GM12878 (cell line): ENCODE measurements around the gene PRICKLE3. TPM values are rescaled to one million over a fixed set of nuclear protein-coding genes. Genes with fewer than 3 reads are reported as not detected.

Experiments
- CBX5 ChIP-seq: sonication (generic); IDR thresholded peaks from 2 replicates; pipeline ENCODE4 v1.6.1; 2016; ENCODE audit warnings: low read depth, moderate library complexity, mild to moderate bottlenecking, inconsistent platforms
- CEBPB ChIP-seq, 2 experiments: fragments of 150-350 bp in 1 of 2; IDR thresholded peaks; 2 replicates each; pipeline ENCODE4 v1.6.1; 2012 to 2014; ENCODE audit warnings: low read depth in 2 of 2, low read length in 2 of 2, borderline replicate concordance in 1 of 2, inconsistent platforms in 1 of 2
- CHD1 ChIP-seq: IDR thresholded peaks from 2 replicates; pipeline ENCODE4 v1.6.1; 2012; ENCODE audit warnings: low read depth, low read length, improper control_type of control experiment
- CREM ChIP-seq: IDR thresholded peaks from 2 replicates; pipeline ENCODE4 v1.6.1; 2014; ENCODE audit warnings: antibody characterized with exemption, low read depth
- HDAC2 ChIP-seq: fragments of 200-600 bp; sonication (generic); IDR thresholded peaks from 2 replicates; pipeline ENCODE4 v1.6.1; 2017
- HSF1 ChIP-seq: fragments of 150-350 bp; IDR thresholded peaks from 2 replicates; pipeline ENCODE4 v1.6.1; 2014; ENCODE audit warnings: mild to moderate bottlenecking, low read depth, low read length
- IRF3 ChIP-seq: fragments of 450-650 bp; IDR thresholded peaks from 2 replicates; pipeline ENCODE4 v1.6.1; 2014; ENCODE audit warnings: mild to moderate bottlenecking
- JUNB ChIP-seq: IDR thresholded peaks from 2 replicates; pipeline ENCODE4 v1.6.1; 2016; ENCODE audit warnings: antibody characterized with exemption, mild to moderate bottlenecking
- KDM1A ChIP-seq: fragments of 200-600 bp; sonication (generic); IDR thresholded peaks from 2 replicates; pipeline ENCODE4 v1.6.1; 2016; ENCODE audit warnings: borderline replicate concordance
- KLF5 ChIP-seq: fragments of 450-650 bp; IDR thresholded peaks from 2 replicates; pipeline ENCODE4 v1.6.1; 2014; ENCODE audit warnings: mild to moderate bottlenecking; ENCODE audit not compliant: partially characterized antibody
- MTA2 ChIP-seq: fragments of 450-650 bp; IDR thresholded peaks from 2 replicates; pipeline ENCODE4 v1.6.1; 2016; ENCODE audit warnings: low read depth, mild to moderate bottlenecking, moderate library complexity
- PAX8 ChIP-seq: fragments of 450-650 bp; IDR thresholded peaks from 2 replicates; pipeline ENCODE4 v1.6.1; 2017; ENCODE audit warnings: mild to moderate bottlenecking, moderate library complexity
- PKNOX1 ChIP-seq: fragments of 450-650 bp; IDR thresholded peaks from 2 replicates; pipeline ENCODE4 v1.6.1; 2016; ENCODE audit warnings: mild to moderate bottlenecking
- POLR2AphosphoS2 ChIP-seq: IDR thresholded peaks from 2 replicates; pipeline ENCODE4 v1.6.1; 2011; ENCODE audit warnings: low read depth, mild to moderate bottlenecking, low read length, improper control_type of control experiment, moderate library complexity
- PRDM15 ChIP-seq: fragments of 450-650 bp; formaldehyde crosslinking; IDR thresholded peaks from 2 replicates; pipeline ENCODE4 v1.4.0; 2020; ENCODE audit warnings: mild to moderate bottlenecking, moderate library complexity
- RELA ChIP-seq: fragments of 450-650 bp; IDR thresholded peaks from 2 replicates; pipeline ENCODE4 v1.8.0; 2014; ENCODE audit warnings: borderline replicate concordance; ENCODE audit not compliant: partially characterized antibody
- SMAD5 ChIP-seq: IDR thresholded peaks from 2 replicates; pipeline ENCODE4 v1.6.1; 2016; ENCODE audit warnings: antibody characterized with exemption, low read depth
- SREBF2 ChIP-seq: IDR thresholded peaks from 2 replicates; pipeline ENCODE4 v1.6.1; 2012; ENCODE audit warnings: mild to moderate bottlenecking, low read length
- SRF ChIP-seq, 2 experiments: IDR thresholded peaks; 2 replicates each; pipeline ENCODE4 v1.6.1; 2011; ENCODE audit warnings: low read depth in 2 of 2, low read length in 2 of 2, mild to moderate bottlenecking in 1 of 2, moderate library complexity in 1 of 2
- TBL1XR1 ChIP-seq: IDR thresholded peaks from 2 replicates; pipeline ENCODE4 v1.6.1; 2012; ENCODE audit warnings: low read depth, low read length, improper control_type of control experiment
- TCF3 ChIP-seq: IDR thresholded peaks from 2 replicates; pipeline ENCODE4 v1.6.1; 2012; ENCODE audit warnings: low read depth, mild to moderate bottlenecking, low read length, borderline replicate concordance; ENCODE audit not compliant: insufficient read depth
- ZNF24 ChIP-seq: fragments of 450-650 bp; IDR thresholded peaks from 2 replicates; pipeline ENCODE4 v1.6.1; 2017; ENCODE audit warnings: antibody characterized with exemption, mild to moderate bottlenecking
- ZNF384 ChIP-seq: IDR thresholded peaks from 2 replicates; pipeline ENCODE4 v1.6.1; 2012; ENCODE audit warnings: low read depth, mild to moderate bottlenecking, low read length, improper control_type of control experiment, borderline replicate concordance
- polyA plus RNA-seq, 11 experiments: library from polyadenylated mRNA; depleted of rRNA in 4 of 11; unstranded in 6 of 11; stranded (reverse) in 5 of 11; fragments of >200 nt; fragmentation: Nextera tagmentation in 4 of 11; fragmentation: Illumina TruSeq in 1 of 11; extraction: Ambion mirVana in 4 of 11; extraction: Trizol in 1 of 11; gene quantifications; 1 replicate in 1 of 11; 2 replicates in 10 of 11; pipeline versions ENCODE4 v1.2.1 to v1.2.3, GENCODE V29; 2011 to 2016; ENCODE audit warnings: inconsistent platforms in 2 of 11, missing spikeins in 2 of 11, low read depth in 1 of 11
- total RNA-seq, 4 experiments: library from RNA; depleted of rRNA in 3 of 4; stranded (reverse); fragments of >200 nt in 3 of 4; fragmentation: Illumina TruSeq in 1 of 4; extraction: Trizol in 1 of 4; gene quantifications; 2 replicates each; pipeline versions ENCODE4 v1.2.1 to v1.2.3, GENCODE V29; 2013 to 2021

Gene PRICKLE3
- total and polyA plus RNA-seq, 10 of the 15 experiments (the other 5 are each of a cell fraction or from before 2014, with no cell fraction given), result 0.69 to 17.4 (median 7.6) TPM

- TF ChIP-seq CEBPB (IDR thresholded peaks at IDR 0.05; ENCODE audit: borderline replicate concordance in 1 of 2, low read depth in 2 of 2, low read length in 2 of 2) (no peak), SRF (IDR thresholded peaks at IDR 0.05; ENCODE audit: low read depth in 2 of 2, low read length in 2 of 2) (no peak), PKNOX1 (no peak), CHD1 (no peak), CBX5 (no peak), JUNB (no peak), HSF1 (no peak), TBL1XR1 (no peak), POLR2AphosphoS2 (no peak), CREM (peak; percentile 44; the same call in 1 of the 2 replicates), ZNF24 (0 out of 2 replicates have a peak, but pooled peaks have one; percentile 42), ZNF384 (no peak), TCF3 (no peak), IRF3 (peak; percentile 11; the same call in 1 of the 2 replicates), MTA2 (no peak), RELA (no peak), KDM1A (no peak), PRDM15 (CRISPR knock-in tag) (no peak), PAX8 (no peak), SMAD5 (peak; percentile 54; the same call in 1 of the 2 replicates), SREBF2 (no peak), KLF5 (peak; percentile 47), HDAC2 (no peak)
These were observed 14.0 kb upstream of the PRICKLE3 start, which contains the start of gene SYP (continued) for GRCh38 chrX:49199906-49200771.
